HG03135 (cell line): ENCODE results near the gene SLC12A7.
"Not testable (repeated sequence)": the region's sequence is repeated elsewhere in the genome, so short reads cannot be mapped to it uniquely, and the experiment has no call there.

Source experiments
- ATAC-seq: cut with Tn5 transposase; IDR thresholded peaks from one replicate; pipeline ENCODE4 v1.9.1; 2021; ENCODE audit warnings: mild to moderate bottlenecking, moderate library complexity; ENCODE audit not compliant: unreplicated experiment

The SLC12A7 gene

DNA sequence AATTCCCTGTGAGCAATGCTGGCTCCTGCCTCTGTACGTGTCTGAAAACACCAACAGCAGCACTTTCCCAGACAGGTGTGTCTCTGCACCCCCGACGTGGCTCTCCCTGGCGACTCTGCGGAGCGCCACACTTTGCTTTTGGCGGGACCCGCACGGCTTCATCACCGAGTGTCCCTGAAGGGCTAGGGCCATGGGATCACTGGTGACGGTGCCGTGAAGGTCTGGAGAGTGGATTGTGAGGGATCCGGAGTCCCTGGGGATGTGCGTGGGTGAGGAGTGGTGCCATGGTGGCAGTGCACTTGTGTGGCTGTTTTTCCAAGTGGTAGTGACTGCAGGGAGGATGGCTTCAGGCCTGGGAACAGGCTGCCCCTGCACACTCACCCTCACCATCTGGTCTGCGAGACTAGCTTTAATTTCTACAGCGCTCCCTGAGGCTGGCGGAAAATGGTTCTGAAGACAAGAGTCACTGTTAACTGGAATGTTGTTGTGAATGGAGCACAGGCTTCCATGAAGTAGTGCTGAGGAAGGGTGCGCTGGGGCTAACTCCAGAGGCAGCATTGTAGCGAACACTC is 100.0 kb downstream of the SLC12A7 start:
- no peak for ATAC-seq

GRCh38 chr5:1011226-1011631 is 100.6 kb downstream of the SLC12A7 start:
- no peak for ATAC-seq

GRCh38 chr5:1010641-1011046 is 101.2 kb downstream of the SLC12A7 start:
- ATAC-seq: no peak

GRCh38 chr5:1010181-1010510 is 101.7 kb downstream of the SLC12A7 start:
- ATAC-seq: no peak

DNA sequence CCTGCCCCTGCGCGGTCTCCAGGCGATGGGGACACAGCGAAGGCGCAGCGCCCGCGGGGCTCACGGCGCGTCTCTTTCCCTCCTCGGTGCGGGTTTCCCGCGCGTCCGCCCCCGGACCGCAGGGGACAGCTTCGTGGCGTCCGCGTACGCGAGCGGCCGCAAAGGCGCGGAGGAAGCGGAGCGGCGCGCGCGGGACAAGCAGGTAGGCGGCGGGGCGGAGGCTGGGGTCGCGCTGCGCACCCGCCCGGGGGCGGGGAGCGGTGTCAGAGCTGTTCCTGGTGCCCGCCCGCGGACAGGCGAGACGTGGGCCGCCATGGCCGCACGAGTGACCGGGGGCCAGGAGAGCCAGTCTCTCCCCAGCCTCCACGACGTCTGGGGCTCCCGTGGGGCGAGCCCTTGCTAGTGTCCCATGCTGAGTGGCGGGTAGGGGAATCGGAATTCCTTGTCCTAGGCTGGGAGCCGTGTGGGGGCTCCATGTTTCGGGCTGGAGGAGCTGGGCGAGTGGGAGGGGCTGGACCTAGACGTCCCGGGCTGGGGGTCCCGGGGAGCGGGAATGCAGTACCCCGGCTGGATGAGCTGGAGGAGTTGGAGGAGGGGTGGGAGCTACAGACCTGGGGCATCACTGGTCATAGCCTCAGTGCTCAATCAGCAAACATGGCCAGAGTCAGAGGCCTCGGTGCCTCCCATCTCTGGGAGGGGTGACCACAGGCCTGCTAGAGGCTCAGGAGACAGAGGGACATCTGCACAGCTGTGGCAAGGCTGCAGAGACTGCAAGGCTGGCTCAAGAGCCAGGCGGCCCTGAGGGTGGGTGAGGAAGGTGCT is 102.3 kb downstream of the SLC12A7 start:
- no peak for ATAC-seq

- ATAC-seq: no peak
These were observed 103.2 kb downstream of the SLC12A7 start, which contains the start of gene NKD2 for GRCh38 chr5:1008451-1009358. Gene NKD2 (plus strand): TSS chr5:1008802. CDS start chr5:1009058, 256 bp downstream.

GRCh38 chr5:1007681-1008450 is 104.0 kb downstream of the SLC12A7 start:
- no peak for ATAC-seq

DNA sequence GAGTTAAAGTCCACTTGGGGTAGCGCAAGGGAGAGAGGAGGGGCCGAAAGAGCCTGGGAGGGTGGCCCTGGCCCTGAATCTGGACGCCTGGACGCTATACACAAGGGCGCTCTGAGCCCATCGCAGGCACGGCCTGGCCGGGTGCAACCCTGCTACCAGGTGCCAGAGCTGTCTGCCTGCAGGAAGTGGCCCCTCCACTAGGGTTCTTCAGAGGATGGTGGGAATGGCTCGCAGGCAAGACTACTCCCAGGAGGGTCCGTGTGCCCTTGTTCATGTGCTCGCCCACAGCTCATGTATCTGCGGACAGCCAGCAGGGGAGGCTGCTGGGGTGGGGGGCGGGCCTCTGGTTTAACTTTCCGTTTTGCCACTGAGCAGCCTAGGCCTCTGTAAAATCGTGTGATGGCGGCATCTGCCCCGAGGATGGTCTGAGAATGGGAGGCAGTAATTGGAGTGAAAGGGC is 104.6 kb downstream of the SLC12A7 start:
- no peak for ATAC-seq

GRCh38 chr5:1006656-1007071 is 105.2 kb downstream of the SLC12A7 start:
- no peak for ATAC-seq

GRCh38 chr5:1005904-1006655 is 105.8 kb downstream of the SLC12A7 start:
- ATAC-seq: no peak

DNA sequence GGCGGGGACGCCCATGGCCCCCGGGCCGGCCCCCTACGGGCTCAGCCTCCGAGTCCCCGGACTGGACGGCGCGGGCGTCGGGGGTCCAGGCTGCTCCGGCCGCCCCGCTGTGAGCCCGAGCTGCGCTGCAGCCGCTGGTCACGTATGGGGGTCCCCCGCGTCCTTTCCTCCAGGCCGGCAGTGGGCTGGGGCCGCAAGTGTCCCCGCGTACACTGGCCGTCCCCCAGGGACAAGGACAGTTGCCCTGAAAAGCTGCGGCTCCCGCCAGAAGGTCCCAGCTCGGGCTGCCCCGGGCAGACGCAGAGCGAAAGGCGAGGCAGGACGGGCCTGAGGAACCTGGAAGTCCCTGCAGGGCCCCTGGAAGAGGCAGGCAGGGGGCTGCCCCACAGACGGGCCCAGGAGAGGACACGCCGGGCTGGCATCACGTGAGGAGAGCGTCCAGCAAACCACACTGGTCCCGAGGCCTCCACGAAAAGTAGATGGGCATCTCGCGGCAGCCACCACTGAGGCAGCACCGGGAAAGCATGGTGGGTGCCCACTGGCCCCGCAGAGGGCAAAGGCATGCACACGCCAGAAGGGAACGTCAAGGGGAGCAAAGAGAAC is 106.5 kb downstream of the SLC12A7 start:
- no peak for ATAC-seq

DNA sequence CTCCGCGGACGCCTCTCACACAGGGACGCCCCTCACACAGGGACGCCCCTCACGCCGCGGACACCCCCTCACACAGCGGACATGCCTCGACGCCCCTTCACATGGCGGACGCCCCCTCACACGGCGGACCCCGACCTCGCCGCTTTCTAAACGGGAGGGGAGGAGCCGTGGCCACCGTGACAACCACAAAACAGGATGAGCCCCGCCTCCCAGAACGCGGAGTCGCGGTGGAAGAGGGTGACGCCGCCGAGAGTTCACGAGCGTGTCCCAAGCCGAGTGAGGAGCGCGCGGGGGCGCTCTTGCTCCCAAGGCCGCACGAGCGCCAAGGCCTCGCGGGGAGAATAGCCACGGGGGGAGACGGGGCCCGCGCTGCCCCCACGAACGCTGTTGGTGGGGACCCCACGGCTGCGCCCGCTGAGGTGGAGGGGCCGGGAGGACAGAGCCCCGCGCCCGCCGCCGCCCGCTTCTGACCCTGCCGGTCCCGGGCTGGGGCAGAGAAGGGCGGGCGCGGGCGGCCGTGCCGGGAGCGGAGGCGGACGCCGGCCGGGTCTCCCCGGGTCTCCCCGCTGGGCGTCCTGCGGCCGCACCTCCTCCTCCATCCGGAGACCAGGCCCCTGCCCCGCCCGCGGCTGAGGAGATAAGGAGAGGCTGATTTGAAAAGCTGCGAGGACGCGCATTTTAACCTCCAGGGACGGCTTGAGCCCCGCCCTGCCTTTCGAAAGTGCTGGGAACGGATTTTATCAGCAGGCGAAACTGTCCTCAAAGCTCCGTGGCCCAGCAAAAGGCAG is 107.2 kb downstream of the SLC12A7 start:
- ATAC-seq: no peak

GRCh38 chr5:1003296-1003937 is 108.4 kb downstream of the SLC12A7 start:
- ATAC-seq: no peak

- ATAC-seq: no peak
These were observed 109.0 kb downstream of the SLC12A7 start for GRCh38 chr5:1002836-1003235.

GRCh38 chr5:1002271-1002546 is 109.7 kb downstream of the SLC12A7 start:
- no peak for ATAC-seq

DNA sequence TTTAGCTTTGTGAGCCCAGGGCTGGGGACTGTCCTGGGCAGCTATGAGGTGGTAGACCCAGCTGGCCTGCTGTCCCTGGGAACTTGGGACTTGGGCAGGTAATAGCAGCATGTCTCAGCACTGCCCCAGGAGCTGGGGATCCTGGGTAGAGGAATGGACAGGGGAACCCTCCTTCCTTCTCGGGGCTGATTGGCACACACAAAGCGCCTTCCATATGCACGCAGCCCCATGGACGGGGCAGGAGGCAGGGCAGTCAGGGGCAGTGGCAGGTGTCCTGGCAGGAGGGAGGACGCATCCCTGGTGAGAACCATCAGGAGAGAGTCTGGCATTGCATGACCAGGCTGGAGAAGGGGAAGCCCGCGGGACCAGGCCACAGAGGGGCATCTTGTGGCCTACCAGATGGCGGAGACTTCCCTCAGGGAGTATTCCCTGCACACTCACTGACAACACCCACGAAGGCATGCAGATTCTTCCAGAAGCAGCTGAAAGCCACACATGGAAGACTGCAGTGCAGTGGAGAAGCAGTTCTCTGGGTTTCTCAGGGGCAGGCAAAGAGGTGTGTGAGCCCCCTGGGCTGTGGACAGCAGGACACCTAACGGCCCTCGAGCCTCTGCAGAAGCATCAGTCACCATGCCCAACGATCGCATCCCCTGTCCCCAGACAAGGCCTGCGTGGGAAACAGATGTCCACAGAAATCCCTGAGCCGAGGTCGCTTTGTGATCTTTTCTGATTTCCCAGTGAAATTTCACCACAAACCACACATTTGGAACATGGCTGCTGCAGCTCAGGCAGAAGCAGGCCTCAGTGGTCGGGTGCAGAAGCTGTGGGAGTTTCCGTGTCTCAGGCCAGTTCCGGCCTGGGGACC is 110.2 kb downstream of the SLC12A7 start:
- ATAC-seq: no peak

GRCh38 chr5:1000831-1001230 is 111.0 kb downstream of the SLC12A7 start:
- not testable (repeated sequence) for ATAC-seq
